ENCODE measurements around the gene NAA38.
"Not testable (repeated sequence)": the region's sequence is repeated elsewhere in the genome, so short reads cannot be mapped to it uniquely, and the experiment has no call there.

The NAA38 gene

GRCh38 chr17:7816926-7817642 lies 40.3 kb downstream of the NAA38 start:
- no peak for TF ChIP-seq CTCF (IDR thresholded peaks at IDR 0.05; ENCODE audit: low read depth, low read length)
- in situ Hi-C loops (cut with HindIII; ENCODE audit: low sequenced_read_pairs): no loop called here
- H3K4me3 ChIP-seq (ENCODE audit: low read depth, low read length): no peak overlapping the region
- no peak for DNase-seq (ENCODE audit: low read depth, low spot score)

GRCh38 chr17:7814969-7815368 lies 42.4 kb downstream of the NAA38 start:
- TF ChIP-seq CTCF (IDR thresholded peaks at IDR 0.05; ENCODE audit: low read depth, low read length): no peak
- no peak for DNase-seq (ENCODE audit: low read depth, low spot score)
- H3K4me3 ChIP-seq (ENCODE audit: low read depth, low read length): no peak overlapping the region
- in situ Hi-C loops (cut with HindIII; ENCODE audit: low sequenced_read_pairs): no loop called here

GRCh38 chr17:7811251-7811650 lies 46.1 kb downstream of the NAA38 start:
- TF ChIP-seq CTCF (IDR thresholded peaks at IDR 0.05; ENCODE audit: low read depth, low read length): no peak
- in situ Hi-C loops (cut with HindIII; ENCODE audit: low sequenced_read_pairs): no loop called here
- H3K4me3 ChIP-seq (ENCODE audit: low read depth, low read length): no peak overlapping the region
- DNase-seq (ENCODE audit: low read depth, low spot score): no peak

GRCh38 chr17:7809791-7810343 lies 47.5 kb downstream of the NAA38 start:
- DNase-seq (ENCODE audit: low read depth, low spot score); in situ Hi-C loops (cut with HindIII; ENCODE audit: low sequenced_read_pairs); H3K4me3 ChIP-seq (ENCODE audit: low read depth, low read length): not testable (repeated sequence)

- no peak for DNase-seq (ENCODE audit: low read depth, low spot score)
- H3K4me3 ChIP-seq (ENCODE audit: low read depth, low read length): no peak overlapping the region
- no peak for TF ChIP-seq CTCF (IDR thresholded peaks at IDR 0.05; ENCODE audit: low read depth, low read length)
- in situ Hi-C loops (cut with HindIII; ENCODE audit: low sequenced_read_pairs): no loop called here
Observed at GRCh38 chr17:7809086-7809790, 48.1 kb downstream of the NAA38 start.

GRCh38 chr17:7807206-7807605 lies 50.2 kb downstream of the NAA38 start:
- TF ChIP-seq CTCF (IDR thresholded peaks at IDR 0.05; ENCODE audit: low read depth, low read length): no peak
- H3K4me3 ChIP-seq (ENCODE audit: low read depth, low read length): no peak overlapping the region
- in situ Hi-C loops (cut with HindIII; ENCODE audit: low sequenced_read_pairs): no loop called here
- no peak for DNase-seq (ENCODE audit: low read depth, low spot score)
